H9 (cell line): ENCODE measurements around the gene ADAM33. TPM values are rescaled to one million over a fixed set of nuclear protein-coding genes. Genes with fewer than 3 reads are reported as not detected.

Experiments
- DNase-seq: peaks from one replicate; pipeline ENCODE4 v3.0.0-alpha.2; 2017
- H2AFZ ChIP-seq: one replicate; pipeline ENCODE4 v1.6.1; 2013; ENCODE audit warnings: mild to moderate bottlenecking, low read length, control low read depth, moderate library complexity
- H2AK5ac ChIP-seq: 2 replicates; pipeline ENCODE4 v1.6.1; 2013; ENCODE audit warnings: low read length, control low read depth, mixed read lengths; ENCODE audit not compliant: insufficient read length
- H2BK120ac ChIP-seq: one replicate; pipeline ENCODE4 v1.6.1; 2013; ENCODE audit warnings: low read depth, mild to moderate bottlenecking, low read length, control low read depth, inconsistent platforms; ENCODE audit not compliant: poor library complexity, severe bottlenecking
- H2BK12ac ChIP-seq: 2 replicates; pipeline ENCODE4 v1.6.1; 2013; ENCODE audit warnings: low read length, control low read depth, mixed read lengths, low read depth; ENCODE audit not compliant: insufficient read length
- H2BK15ac ChIP-seq: 2 replicates; pipeline ENCODE4 v1.6.1; 2013; ENCODE audit warnings: low read depth, low read length, control low read depth
- H2BK20ac ChIP-seq: one replicate; pipeline ENCODE4 v1.6.1; 2013; ENCODE audit warnings: low read depth, mild to moderate bottlenecking, low read length, control low read depth, inconsistent platforms; ENCODE audit not compliant: poor library complexity, severe bottlenecking
- H2BK5ac ChIP-seq: 2 replicates; pipeline ENCODE4 v1.6.1; 2013; ENCODE audit warnings: low read length, control low read depth, mixed read lengths; ENCODE audit not compliant: insufficient read length
- H3K14ac ChIP-seq: 2 replicates; pipeline ENCODE4 v1.6.1; 2013; ENCODE audit warnings: low read length, control low read depth; ENCODE audit not compliant: insufficient read depth
- H3K18ac ChIP-seq: 2 replicates; pipeline ENCODE4 v1.6.1; 2013; ENCODE audit warnings: low read depth, mild to moderate bottlenecking, mixed read lengths, low read length, control low read depth; ENCODE audit not compliant: insufficient read length
- H3K23ac ChIP-seq: 2 replicates; pipeline ENCODE4 v1.6.1; 2013; ENCODE audit warnings: low read length, control low read depth, mixed read lengths, low read depth; ENCODE audit not compliant: insufficient read length
- H3K23me2 ChIP-seq: 2 replicates; pipeline ENCODE4 v1.6.1; 2013; ENCODE audit warnings: low read depth, mild to moderate bottlenecking, mixed read lengths, low read length, control low read depth; ENCODE audit not compliant: insufficient read length, poor library complexity, severe bottlenecking
- H3K27ac ChIP-seq: 2 replicates; pipeline ENCODE4 v1.5.1; 2013; ENCODE audit warnings: low read length, control low read depth, mixed read lengths, low read depth; ENCODE audit not compliant: insufficient read length
- H3K27me3 ChIP-seq: 2 replicates; pipeline ENCODE4 v1.6.1; 2013; ENCODE audit warnings: low read length, control low read depth, inconsistent platforms; ENCODE audit not compliant: insufficient read depth
- H3K4ac ChIP-seq: 2 replicates; pipeline ENCODE4 v1.6.1; 2013; ENCODE audit warnings: low read depth, mild to moderate bottlenecking, control low read depth, inconsistent platforms, low read length, moderate library complexity
- H3K4me1 ChIP-seq: 2 replicates; pipeline ENCODE4 v1.6.1; 2013; ENCODE audit warnings: low read length, control low read depth, inconsistent platforms; ENCODE audit not compliant: insufficient read depth
- H3K4me2 ChIP-seq: 2 replicates; pipeline ENCODE4 v1.6.1; 2013; ENCODE audit warnings: low read length, control low read depth, mixed read lengths; ENCODE audit not compliant: insufficient read length, insufficient read depth
- H3K56ac ChIP-seq: 2 replicates; pipeline ENCODE4 v1.6.1; 2013; ENCODE audit warnings: low read depth, mild to moderate bottlenecking, mixed read lengths, low read length, control low read depth; ENCODE audit not compliant: insufficient read length
- H3K79me1 ChIP-seq: 2 replicates; pipeline ENCODE4 v1.6.1; 2013; ENCODE audit warnings: low read depth, mild to moderate bottlenecking, moderate library complexity, low read length, control low read depth, inconsistent platforms; ENCODE audit not compliant: insufficient read depth, poor library complexity, severe bottlenecking
- H3K79me2 ChIP-seq: 2 replicates; pipeline ENCODE4 v1.6.1; 2013; ENCODE audit warnings: low read length, control low read depth, inconsistent platforms; ENCODE audit not compliant: insufficient read depth
- H3K9ac ChIP-seq: 2 replicates; pipeline ENCODE4 v1.6.1; 2013; ENCODE audit warnings: low read length, control low read depth, mixed read lengths; ENCODE audit not compliant: insufficient read length; ENCODE audit errors: extremely low read depth
- H3K9me3 ChIP-seq: one replicate; pipeline ENCODE4 v1.6.1; 2013; ENCODE audit warnings: low read depth, low read length, inconsistent platforms; ENCODE audit not compliant: control insufficient read depth
- H3T11ph ChIP-seq: one replicate; pipeline ENCODE4 v1.6.1; 2013; ENCODE audit warnings: mild to moderate bottlenecking, low read length, control low read depth, inconsistent platforms
- H4K20me1 ChIP-seq: one replicate; pipeline ENCODE4 v1.6.1; 2013; ENCODE audit not compliant: control insufficient read depth, insufficient read length, insufficient read depth
- H4K5ac ChIP-seq: 2 replicates; pipeline ENCODE4 v1.6.1; 2013; ENCODE audit warnings: low read depth, mild to moderate bottlenecking, mixed read lengths, low read length, control low read depth; ENCODE audit not compliant: insufficient read length
- H4K8ac ChIP-seq: replicated peaks from 2 replicates; pipeline ENCODE4 v1.6.1; 2013; ENCODE audit warnings: low read length, control low read depth, mixed read lengths, low read depth; ENCODE audit not compliant: insufficient read length
- H4K91ac ChIP-seq: 2 replicates; pipeline ENCODE4 v1.6.1; 2013; ENCODE audit warnings: low read depth, mild to moderate bottlenecking, moderate library complexity, mixed read lengths, low read length, control low read depth; ENCODE audit not compliant: insufficient read length
- H3K27ac Mint-ChIP-seq, 3 experiments: 2 replicates in 2 of 3; 3 replicates in 1 of 3; pipeline ENCODE4 v1.8.0; 2020 to 2021; ENCODE audit warnings: mixed read lengths in 3 of 3, mild to moderate bottlenecking in 1 of 3, moderate library complexity in 1 of 3
- H3K27me3 Mint-ChIP-seq: 2 replicates; pipeline ENCODE4 v1.8.0; 2021; ENCODE audit warnings: low read depth, mild to moderate bottlenecking, moderate library complexity, mixed read lengths
- H3K36me3 Mint-ChIP-seq, 3 experiments: 2 replicates in 2 of 3; 3 replicates in 1 of 3; pipeline ENCODE4 v1.8.0; 2020 to 2021; ENCODE audit warnings: low read depth in 3 of 3, mixed read lengths in 3 of 3; ENCODE audit not compliant: insufficient read depth in 1 of 3
- H3K4me1 Mint-ChIP-seq, 2 experiments: 2 replicates each; pipeline ENCODE4 v1.8.0; 2020; ENCODE audit warnings: mixed read lengths in 2 of 2
- H3K4me3 Mint-ChIP-seq, 2 experiments: 2 replicates in 1 of 2; 3 replicates in 1 of 2; pipeline ENCODE4 v1.8.0; 2020 to 2021; ENCODE audit warnings: mild to moderate bottlenecking in 2 of 2, mixed read lengths in 2 of 2, moderate library complexity in 1 of 2
- H3K9me3 Mint-ChIP-seq, 2 experiments: 2 replicates in 1 of 2; 3 replicates in 1 of 2; pipeline ENCODE4 v1.8.0; 2020; ENCODE audit warnings: mild to moderate bottlenecking in 2 of 2, mixed read lengths in 2 of 2, moderate library complexity in 1 of 2
- CTCF ChIP-seq: fragments of 200-600 bp; sonication (generic); conservative IDR thresholded peaks from 3 replicates; pipeline ENCODE4 v1.8.0; 2021; ENCODE audit warnings: antibody characterized with exemption, mild to moderate bottlenecking
- WGBS: extraction: QIAGEN DNeasy Blood & Tissue Kit; methylation state at CpG from one replicate; pipeline ENCODE4 v1.1.7; 2013; ENCODE audit warnings: missing lambda C conversion rate, low lambda C conversion rate, mixed read lengths; ENCODE audit not compliant: insufficient read length; ENCODE audit errors: extremely low coverage; 5-methylcytosine and 5-hydroxymethylcytosine counted together
- total RNA-seq: library from RNA; stranded (reverse); gene quantifications from 2 replicates; pipeline ENCODE4 v1.2.1, GENCODE V29; 2021

The ADAM33 gene
- total RNA-seq, 1 experiment from 2014 or later, result 4.0 TPM

- Histone ChIP-seq H2AK5ac (no peak overlapping the region), H4K5ac (no peak overlapping the region), H3K14ac (no peak overlapping the region; the same call in 1 of the 2 replicates), H3K4me1 (peaks cover 4% of the 10 kb centered on the region; the same call in 1 of the 2 replicates), H3K56ac (no peak overlapping the region), H3K18ac (no peak overlapping the region), H2BK12ac (no peak overlapping the region), H4K20me1 (no peaks in the 10 kb centered on the region), H3T11ph (no peak overlapping the region), H3K4me2 (peak overlapping the region; percentile 84), H2BK120ac (no peak overlapping the region), H2BK20ac (no peak overlapping the region), H2BK5ac (no peak overlapping the region), H3K23ac (no peak overlapping the region), H4K91ac (no peak overlapping the region), H3K9ac (no peak overlapping the region), H3K27me3 (no peaks in the 10 kb centered on the region; the same call in 1 of the 2 replicates), H3K27ac (no peak overlapping the region), H3K79me2 (no peaks in the 10 kb centered on the region), H2BK15ac (no peak overlapping the region), H3K4ac (no peak overlapping the region), H4K8ac (no peak overlapping the region), H3K9me3 (no peaks in the 10 kb centered on the region), H3K23me2 (peaks cover 13% of the 10 kb centered on the region), H3K79me1 (no peaks in the 10 kb centered on the region), H2AFZ (no peak overlapping the region)
- peak overlapping the region; percentile 55 to 84 for H3K4me3 Mint-ChIP-seq
- H3K27ac Mint-ChIP-seq, result no peak overlapping the region
- TF ChIP-seq CTCF, result no peak
- DNase-seq, result no peak
- peaks cover 22 to 37% of the 10 kb centered on the region in 2 experiments for H3K4me1 Mint-ChIP-seq
- H3K36me3 Mint-ChIP-seq, result no peaks in the 10 kb centered on the region
- H3K9me3 Mint-ChIP-seq, result no peaks in the 10 kb centered on the region; a peak in 1 of 5 replicates
- peaks cover 50% of the 10 kb centered on the region for H3K27me3 Mint-ChIP-seq
- no CpG with 5 or more reads among the region's 32 CpGs for WGBS
These were observed 369 bp downstream of the ADAM33 start for GRCh38 chr20:3681352-3681930.
